GM21723 (cell line): Measurements from ENCODE around the gene ATG4C.
"Not testable (repeated sequence)": the region's sequence is repeated elsewhere in the genome, so short reads cannot be mapped to it uniquely, and the experiment has no call there.

Experiments
- ATAC-seq: cut with Tn5 transposase; IDR thresholded peaks from one replicate; pipeline ENCODE4 v1.9.1; 2021; ENCODE audit warnings: mild to moderate bottlenecking, moderate library complexity; ENCODE audit not compliant: unreplicated experiment

ATG4C gene, protein sequence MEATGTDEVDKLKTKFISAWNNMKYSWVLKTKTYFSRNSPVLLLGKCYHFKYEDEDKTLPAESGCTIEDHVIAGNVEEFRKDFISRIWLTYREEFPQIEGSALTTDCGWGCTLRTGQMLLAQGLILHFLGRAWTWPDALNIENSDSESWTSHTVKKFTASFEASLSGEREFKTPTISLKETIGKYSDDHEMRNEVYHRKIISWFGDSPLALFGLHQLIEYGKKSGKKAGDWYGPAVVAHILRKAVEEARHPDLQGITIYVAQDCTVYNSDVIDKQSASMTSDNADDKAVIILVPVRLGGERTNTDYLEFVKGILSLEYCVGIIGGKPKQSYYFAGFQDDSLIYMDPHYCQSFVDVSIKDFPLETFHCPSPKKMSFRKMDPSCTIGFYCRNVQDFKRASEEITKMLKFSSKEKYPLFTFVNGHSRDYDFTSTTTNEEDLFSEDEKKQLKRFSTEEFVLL

DNA sequence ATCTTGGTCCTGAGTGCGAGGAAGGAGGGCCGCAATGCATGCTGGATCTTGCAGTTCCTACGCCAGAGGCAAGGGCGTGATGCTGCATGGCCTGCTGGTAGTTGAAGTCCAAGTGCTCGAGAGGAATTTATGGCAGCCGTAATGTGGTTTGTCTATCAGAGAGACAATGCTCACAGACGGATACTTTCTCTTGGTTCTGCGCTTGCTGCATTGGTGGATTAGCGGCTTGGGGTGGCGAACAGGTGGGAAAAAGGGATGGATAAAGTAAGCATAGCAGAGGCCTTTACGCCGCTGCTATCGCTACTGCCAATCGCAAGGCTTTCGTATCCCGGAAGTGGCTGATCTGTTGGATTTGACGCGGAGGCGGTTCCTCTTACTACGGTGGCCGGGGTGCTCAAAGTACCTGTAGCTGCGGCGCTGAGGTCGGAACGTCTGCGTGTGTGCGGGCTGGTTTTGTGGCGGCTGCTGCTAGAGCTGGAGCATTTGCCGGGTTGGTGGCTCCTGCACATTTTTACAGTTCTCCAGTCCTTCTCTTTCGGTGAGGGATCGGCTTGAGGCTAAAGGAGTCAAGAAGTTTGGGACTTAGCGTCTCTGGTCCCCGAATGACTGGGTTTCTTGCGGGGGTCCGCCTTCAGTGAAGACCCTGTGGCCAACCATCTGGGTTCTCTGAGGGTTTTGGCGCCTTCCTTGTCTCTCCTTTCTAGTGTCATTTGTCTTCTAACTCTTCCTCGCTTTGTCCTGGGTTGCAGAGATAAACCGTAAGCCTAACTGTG lies at the start of gene ATG4C:
ATG4C (plus strand) TSS at position 397 of the 773 bp plus-strand sequence. CDS start 19,655 bp downstream, outside the sequence.
- peak; percentile 93 for ATAC-seq

GRCh38 chr1:62735491-62736171 lies 48.3 kb upstream of the ATG4C start:
- no peak for ATAC-seq

DNA sequence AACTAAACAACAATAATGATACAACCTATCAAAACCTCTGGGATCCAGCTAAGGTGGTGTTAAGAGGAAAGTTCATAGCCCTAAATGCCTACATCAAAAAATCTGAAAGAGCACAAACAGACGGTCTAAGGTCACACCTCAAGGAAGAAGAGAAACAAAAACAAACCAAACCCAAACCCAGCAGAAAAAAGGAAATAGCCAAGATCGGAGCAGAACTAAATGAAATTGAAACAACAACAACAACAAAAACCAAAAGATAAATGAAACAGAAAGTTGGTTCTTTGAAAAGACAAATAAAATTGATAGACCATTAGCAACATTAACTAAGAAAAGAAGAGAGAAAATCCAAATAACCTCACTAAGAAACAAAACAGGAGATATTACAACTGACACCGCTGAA lies 43.2 kb upstream of the ATG4C start:
- not testable (repeated sequence) for ATAC-seq

DNA sequence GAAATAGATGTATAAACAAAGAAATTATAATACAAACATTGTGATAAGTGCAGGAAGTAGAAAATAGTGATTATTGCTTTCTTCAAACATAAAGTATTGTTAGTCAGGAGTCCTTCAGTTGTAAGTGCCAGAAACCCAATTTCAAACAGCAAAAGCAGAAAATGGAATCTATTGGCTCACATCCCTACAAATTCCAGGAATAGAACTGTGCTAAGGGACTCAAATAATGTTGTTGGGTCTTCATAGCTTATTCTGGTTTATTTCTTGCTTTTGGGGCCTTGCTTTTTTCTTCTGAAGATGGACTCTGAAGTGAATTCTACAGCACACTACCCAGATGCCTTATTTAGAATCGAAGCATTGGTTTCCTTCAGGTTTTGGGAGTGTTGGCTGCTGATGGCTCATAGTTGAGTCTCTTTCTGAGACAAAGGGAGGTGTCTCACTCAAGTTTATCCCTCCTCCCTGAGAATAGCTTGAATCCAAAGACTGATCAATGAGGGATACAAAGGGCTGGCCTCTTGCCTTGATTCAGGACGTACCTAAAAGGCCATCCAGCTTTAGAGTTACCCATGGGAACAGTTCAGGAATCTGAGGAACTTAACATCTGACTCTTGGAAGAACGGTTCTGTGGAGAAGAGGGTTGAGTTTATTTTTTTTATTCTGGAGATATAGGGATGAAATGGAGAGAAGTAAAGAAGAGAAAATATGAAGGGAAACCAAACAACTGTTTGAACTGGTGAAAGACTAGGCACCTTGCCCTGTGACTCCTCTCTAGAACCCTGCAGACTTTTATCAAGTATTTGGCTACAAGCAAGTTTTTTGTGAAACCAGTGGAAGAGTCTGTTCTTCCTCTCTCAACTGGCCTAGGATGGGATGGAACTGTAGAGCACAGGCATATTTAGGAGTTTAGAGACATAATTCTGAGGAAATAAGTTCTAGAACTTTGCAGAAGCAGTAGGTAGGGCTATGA lies 39.0 kb upstream of the ATG4C start:
- no peak for ATAC-seq

DNA sequence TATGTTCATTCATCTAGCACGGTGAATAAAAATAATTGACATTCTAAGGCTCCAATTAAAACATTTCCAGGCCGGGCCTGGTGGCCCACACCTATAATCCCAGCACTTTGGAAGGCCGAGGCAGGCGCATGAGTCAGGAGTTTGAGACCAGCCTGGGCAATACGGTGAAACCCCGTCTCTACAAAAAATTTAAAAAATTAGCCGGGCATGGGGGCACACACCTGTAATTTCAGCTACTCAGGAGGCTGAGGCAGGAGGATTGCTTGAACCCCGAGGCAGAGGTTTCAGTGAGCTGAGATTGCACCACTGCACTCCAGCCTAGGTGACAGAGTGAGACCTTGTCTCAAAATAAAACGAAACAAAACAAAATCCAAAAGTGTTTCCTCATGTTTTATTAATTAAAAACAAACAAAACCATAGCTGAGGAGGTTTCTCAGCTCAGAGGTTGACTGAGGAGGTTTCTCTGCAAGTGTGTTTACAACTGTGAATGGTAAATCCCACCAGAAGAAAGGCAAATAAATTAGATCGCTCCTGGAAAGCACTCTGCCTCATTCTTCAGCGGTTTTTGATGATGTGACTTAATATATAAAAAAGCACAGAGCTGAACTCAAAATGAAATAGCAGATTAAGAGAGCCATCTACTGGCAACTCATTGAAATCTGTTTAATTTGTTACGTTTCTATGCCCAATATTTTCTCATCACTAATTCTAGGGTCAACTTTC lies 37.7 kb upstream of the ATG4C start:
- ATAC-seq, result no peak

DNA sequence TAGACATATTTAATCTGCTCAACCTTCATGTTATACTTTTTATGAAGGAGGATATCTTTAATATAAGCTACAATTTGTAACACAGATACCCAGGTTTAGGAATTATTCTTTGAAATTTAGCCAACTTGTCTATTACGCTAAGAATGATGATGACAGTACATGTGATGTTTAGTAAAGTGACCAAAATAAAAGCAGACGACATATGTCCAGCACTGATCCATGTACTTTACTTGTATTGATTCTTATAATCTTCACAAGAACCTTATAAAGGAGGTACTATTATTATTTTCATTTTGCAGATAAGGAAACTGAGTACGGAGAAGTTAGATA lies 37.2 kb upstream of the ATG4C start:
- no peak for ATAC-seq

- no peak for ATAC-seq
These were observed 30.6 kb upstream of the ATG4C start for GRCh38 chr1:62753031-62753965.

GRCh38 chr1:62754938-62755337 lies 29.0 kb upstream of the ATG4C start:
- not testable (repeated sequence) for ATAC-seq

GRCh38 chr1:62756255-62756884 lies 27.6 kb upstream of the ATG4C start:
- ATAC-seq, result not testable (repeated sequence)

DNA sequence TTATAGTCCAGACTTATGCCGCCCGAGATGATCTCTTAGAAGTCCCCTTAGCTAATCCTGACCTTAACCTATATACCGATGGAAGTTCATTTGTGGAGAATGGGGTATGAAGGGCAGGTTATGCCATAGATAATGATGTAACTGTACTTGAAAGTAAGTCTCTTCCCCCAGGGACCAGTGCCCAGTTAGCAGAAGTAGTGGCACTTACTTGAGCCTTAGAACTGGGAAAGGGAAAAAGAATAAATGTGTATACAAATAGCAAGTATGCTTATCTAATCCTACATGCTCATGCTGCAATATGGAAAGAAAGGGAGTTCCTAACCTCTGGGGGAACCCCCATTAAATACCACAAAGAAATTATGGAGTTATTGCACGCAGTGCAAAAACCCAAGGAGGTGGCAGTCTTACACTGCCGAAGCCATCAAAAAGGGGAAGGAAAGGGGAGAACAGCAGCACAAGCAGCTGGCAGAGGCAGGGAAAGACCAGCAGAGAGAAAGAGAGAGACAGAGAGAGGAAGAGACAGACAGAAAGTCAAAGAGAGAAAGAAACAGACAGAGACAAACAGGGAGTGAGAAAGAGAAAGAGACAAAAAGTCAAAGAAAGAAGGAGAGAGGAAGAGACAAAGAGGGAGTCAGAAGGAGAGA lies 24.6 kb upstream of the ATG4C start:
- ATAC-seq, result not testable (repeated sequence)

GRCh38 chr1:62760021-62760782 lies 23.7 kb upstream of the ATG4C start:
- ATAC-seq, result not testable (repeated sequence)

DNA sequence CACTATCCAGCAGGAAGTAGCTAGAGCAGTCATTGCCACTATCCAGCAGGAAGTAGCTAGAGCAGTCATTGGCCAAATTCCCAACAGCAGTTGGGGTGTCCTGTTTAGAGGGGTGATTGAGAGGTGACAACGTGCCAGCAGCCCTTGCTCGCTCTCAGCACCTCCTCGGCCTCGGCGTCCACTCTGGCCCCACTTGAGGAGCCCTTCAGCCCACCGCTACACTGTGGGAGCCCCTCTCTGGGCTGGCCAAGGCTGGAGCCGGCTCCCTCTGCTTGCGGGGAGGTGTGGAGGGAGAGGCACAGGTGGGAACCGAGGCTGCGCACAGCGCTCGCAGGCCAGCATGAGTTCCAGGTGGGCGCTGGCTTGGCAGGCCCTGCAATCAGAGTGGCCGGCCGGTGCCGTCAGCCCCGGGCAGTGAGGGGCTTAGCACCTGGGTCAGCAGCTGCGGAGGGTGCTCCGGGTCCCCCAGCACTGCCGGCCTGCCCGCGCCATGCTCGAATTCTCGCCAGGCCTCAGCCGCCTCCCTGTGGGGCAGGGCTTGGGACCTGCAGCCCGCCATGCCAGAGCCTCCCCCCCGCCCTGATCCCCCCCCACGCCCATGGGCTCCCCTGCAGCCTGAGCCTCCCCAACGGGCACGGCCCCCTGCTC lies 22.6 kb upstream of the ATG4C start:
- ATAC-seq, result not testable (repeated sequence)

DNA sequence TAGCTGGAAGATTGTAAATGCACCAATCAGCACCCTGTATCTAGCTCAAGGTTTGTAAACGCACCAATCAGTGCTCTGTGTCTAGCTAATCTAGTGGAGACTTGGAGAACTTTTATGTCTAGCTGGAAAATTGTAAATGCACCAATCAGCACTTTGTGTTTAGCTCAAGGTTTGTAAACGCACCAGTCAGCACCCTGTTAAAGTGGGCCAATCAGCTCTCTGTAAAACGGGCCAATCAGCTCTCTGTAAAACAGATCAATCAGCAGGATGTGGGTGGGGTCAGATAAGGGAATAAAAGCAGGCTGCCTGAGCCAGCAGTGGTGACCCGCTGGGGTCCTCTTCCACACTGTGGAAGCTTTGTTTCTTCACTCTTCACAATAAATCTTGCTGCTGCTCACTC lies 21.9 kb upstream of the ATG4C start:
- ATAC-seq, result not testable (repeated sequence)

- ATAC-seq, result no peak
These were observed 18.0 kb upstream of the ATG4C start for GRCh38 chr1:62765981-62766380.

DNA sequence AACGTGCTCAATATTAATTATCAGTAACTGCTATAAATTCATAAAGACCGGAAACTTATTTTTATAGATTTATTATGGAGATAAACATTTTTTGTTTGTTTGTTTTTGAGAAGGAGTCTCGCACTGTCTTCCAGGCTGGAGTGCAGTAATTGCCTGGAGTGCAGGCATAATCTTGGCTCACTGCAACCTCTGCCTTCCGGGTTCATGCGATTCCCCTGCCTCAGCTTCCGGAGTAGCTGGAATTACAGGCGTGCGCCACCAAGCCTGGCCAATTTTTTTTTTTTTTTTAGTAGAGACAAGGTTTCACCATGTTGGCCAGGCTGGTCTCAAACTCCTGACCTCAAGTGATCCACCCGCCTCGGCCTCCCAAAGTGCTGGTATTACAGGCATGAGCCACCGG lies 15.4 kb upstream of the ATG4C start:
- not testable (repeated sequence) for ATAC-seq

DNA sequence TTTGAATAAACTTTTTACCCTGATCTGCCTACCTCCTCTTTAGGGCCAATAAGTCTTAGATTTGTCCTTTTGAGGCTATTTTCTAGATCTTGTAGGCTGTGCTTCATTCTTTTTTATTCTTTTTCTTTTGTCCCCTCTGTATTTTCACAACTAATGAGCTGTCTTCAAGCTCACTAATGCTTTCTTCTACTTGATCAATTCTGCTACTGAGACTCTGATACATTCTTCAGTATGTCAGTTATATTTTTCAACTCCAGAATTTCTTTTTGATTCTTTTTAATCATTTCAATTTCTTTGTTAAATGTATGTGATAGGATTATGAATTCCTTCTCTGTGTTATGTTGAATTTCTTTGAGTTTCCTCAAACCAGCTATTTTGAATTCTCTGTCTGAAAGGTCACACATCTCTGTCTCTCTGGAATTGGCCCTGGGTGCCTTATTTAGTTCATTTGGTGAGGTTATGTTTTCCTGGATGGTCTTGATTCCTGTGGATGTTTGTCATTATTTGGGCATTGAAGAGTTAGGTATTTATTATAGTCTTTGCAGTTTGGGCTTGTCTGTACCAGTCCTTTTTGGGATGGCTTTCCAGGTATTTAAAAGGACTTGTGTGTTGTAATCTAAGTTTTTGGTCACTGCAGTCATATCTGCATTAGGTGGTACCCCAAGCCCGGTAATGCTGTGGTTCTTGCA lies 11.2 kb upstream of the ATG4C start:
- no peak for ATAC-seq
